ENCODE data around the gene GRAP2.

DNA sequence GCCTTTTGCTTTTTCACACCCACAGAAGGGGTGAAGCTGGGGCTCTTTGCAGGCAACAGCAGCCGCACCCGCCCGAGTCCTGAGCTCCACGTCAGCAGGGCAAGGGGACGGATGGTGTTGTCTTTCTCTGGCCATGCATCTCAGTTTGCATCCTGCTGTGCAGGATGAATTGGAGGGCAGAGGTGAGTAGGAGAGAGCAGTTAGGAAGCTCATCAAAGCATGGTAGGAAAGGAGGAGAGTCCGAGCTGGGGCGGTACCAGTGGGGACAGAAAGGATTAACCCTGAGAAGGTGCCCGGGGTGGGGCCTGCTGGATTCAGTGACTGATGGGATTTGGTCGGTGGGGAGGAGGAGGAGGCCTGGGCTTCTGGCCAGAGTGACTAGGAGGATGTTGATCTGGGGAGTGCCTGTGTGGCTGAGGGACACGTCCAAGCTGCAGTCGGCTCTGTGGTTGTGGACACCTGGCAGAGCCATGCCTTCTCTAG, 108.4 kb downstream of the GRAP2 start:
- TF ChIP-seq, protein P1, sequence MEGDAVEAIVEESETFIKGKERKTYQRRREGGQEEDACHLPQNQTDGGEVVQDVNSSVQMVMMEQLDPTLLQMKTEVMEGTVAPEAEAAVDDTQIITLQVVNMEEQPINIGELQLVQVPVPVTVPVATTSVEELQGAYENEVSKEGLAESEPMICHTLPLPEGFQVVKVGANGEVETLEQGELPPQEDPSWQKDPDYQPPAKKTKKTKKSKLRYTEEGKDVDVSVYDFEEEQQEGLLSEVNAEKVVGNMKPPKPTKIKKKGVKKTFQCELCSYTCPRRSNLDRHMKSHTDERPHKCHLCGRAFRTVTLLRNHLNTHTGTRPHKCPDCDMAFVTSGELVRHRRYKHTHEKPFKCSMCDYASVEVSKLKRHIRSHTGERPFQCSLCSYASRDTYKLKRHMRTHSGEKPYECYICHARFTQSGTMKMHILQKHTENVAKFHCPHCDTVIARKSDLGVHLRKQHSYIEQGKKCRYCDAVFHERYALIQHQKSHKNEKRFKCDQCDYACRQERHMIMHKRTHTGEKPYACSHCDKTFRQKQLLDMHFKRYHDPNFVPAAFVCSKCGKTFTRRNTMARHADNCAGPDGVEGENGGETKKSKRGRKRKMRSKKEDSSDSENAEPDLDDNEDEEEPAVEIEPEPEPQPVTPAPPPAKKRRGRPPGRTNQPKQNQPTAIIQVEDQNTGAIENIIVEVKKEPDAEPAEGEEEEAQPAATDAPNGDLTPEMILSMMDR (conservative IDR thresholded peaks at IDR 0.05; ENCODE audit: low read depth in 2 of 2) = no peak
- TF ChIP-seq EZH2phosphoT487 (IDR thresholded peaks at IDR 0.05; ENCODE audit: unreplicated experiment) = no peak
